Panc1 (cell line): Measurements from ENCODE around the gene MAK. TPM values are rescaled to one million over a fixed set of nuclear protein-coding genes. Genes with fewer than 3 reads are reported as not detected.

ENCODE experiments used
- ATAC-seq: fragments of 200-7000 bp; cut with Tn5 transposase; 2 replicates; pipeline ENCODE4 v1.9.1; 2020; ENCODE audit warnings: mild to moderate bottlenecking, moderate library complexity
- BruUV-seq: library from RNA; stranded (reverse); fragments of 400-500 nt; replicated peaks from 2 replicates; lab custom pipeline; 2021; lab: Mats Ljungman, UMichigan
- CTCF ChIA-PET: fragments of 300-600 bp; sonication (Branson Sonifier 250); formaldehyde crosslinking; loops from one replicate; lab custom pipeline; 2022; ENCODE audit warnings: antibody characterized with exemption; lab: Charles Lee
- POLR2A ChIA-PET: fragments of 300-600 bp; sonication (Branson Sonifier 250); formaldehyde crosslinking; loops from one replicate; lab custom pipeline; 2022; ENCODE audit warnings: antibody characterized with exemption; lab: Charles Lee
- DNase-seq: peaks from one replicate; pipeline ENCODE4 v3.0.0-alpha.2; 2010; ENCODE audit warnings: low read depth, low spot score
- H3K27ac ChIP-seq: 2 replicates; pipeline ENCODE4 v1.5.1; 2011; ENCODE audit warnings: mild to moderate bottlenecking, low read length, inconsistent platforms
- H3K27me3 ChIP-seq: fragments of 200-500 bp; sonication (Bioruptor generic); 2 replicates; pipeline ENCODE4 v1.6.0; 2014; ENCODE audit warnings: low read length, inconsistent platforms; ENCODE audit not compliant: control insufficient read depth, insufficient read depth
- H3K36me3 ChIP-seq: fragments of 200-500 bp; sonication (Bioruptor generic); 2 replicates; pipeline ENCODE4 v1.5.1; 2014; ENCODE audit warnings: inconsistent platforms, mild to moderate bottlenecking, low read length, moderate library complexity; ENCODE audit not compliant: control insufficient read depth, insufficient read depth
- H3K4me1 ChIP-seq: 2 replicates; pipeline ENCODE4 v1.5.1; 2011; ENCODE audit warnings: inconsistent platforms, mild to moderate bottlenecking, low read length, moderate library complexity; ENCODE audit not compliant: control insufficient read depth, insufficient read depth
- H3K4me3 ChIP-seq, 2 experiments: 2 replicates each; pipeline ENCODE4 v1.5.1; 2011 to 2012; ENCODE audit warnings: low read depth in 2 of 2, low read length in 2 of 2, mild to moderate bottlenecking in 2 of 2, inconsistent platforms in 1 of 2, moderate library complexity in 1 of 2
- H3K9me3 ChIP-seq: fragments of 200-500 bp; sonication (Bioruptor generic); 2 replicates; pipeline ENCODE4 v1.5.1; 2014; ENCODE audit warnings: low read depth, mild to moderate bottlenecking, inconsistent platforms, low read length, moderate library complexity; ENCODE audit not compliant: control insufficient read depth, insufficient read depth
- CTCF ChIP-seq: fragments of 450-650 bp; IDR thresholded peaks from 2 replicates; pipeline ENCODE4 v1.5.1; 2017; ENCODE audit warnings: mild to moderate bottlenecking
- POLR2AphosphoS5 ChIP-seq: IDR thresholded peaks from 2 replicates; pipeline ENCODE4 v1.6.1; 2012; ENCODE audit warnings: mild to moderate bottlenecking, low read depth, low read length, moderate library complexity
- SIN3A ChIP-seq: IDR thresholded peaks from 2 replicates; pipeline ENCODE4 v1.6.1; 2012; ENCODE audit warnings: low read depth, mild to moderate bottlenecking, low read length, moderate library complexity, borderline replicate concordance; ENCODE audit not compliant: insufficient read depth
- TCF7L2 ChIP-seq: IDR thresholded peaks from 2 replicates; pipeline ENCODE4 v1.6.1; 2011; ENCODE audit warnings: mild to moderate bottlenecking, low read depth, low read length, inconsistent platforms
- in situ Hi-C: cut with HindIII; loops from 2 replicates; pipeline ENCODE4 v1.10.0; 2016; ENCODE audit warnings: low sequenced_read_pairs, low pct_unique_long_range_greater_than_20kb
- intact Hi-C: fragments of 100-400 bp; cut with micrococcal nuclease; formaldehyde crosslinking; loops from one replicate; pipeline ENCODE4 v1.10.0; 2022; ENCODE audit not compliant: unreplicated experiment
- total RNA-seq: library from RNA; stranded (reverse); gene quantifications from one replicate; pipeline ENCODE4 v1.2.1, GENCODE V29; 2021; ENCODE audit not compliant: unreplicated experiment
- TF ChIP-seq, protein P1 (sequence below), 2 experiments: IDR thresholded peaks; 2 replicates each; pipeline ENCODE4 v1.6.1; 2011 to 2012; ENCODE audit warnings: low read depth in 2 of 2, control low read depth in 1 of 2, low read length in 1 of 2, mild to moderate bottlenecking in 1 of 2, moderate library complexity in 1 of 2; ENCODE audit not compliant: insufficient read depth in 1 of 2

Gene MAK
- total RNA-seq, 1 experiment from 2014 or later: 0.21 TPM

GRCh38 chr6:10809098-10809497, 29.2 kb downstream of the MAK start:
- no peak for DNase-seq
- Histone ChIP-seq H3K27ac (no peak overlapping the region), H3K4me1 (no peaks in the 10 kb centered on the region), H3K9me3 (no peaks in the 10 kb centered on the region), H3K36me3 (no peaks in the 10 kb centered on the region), H3K27me3 (no peaks in the 10 kb centered on the region), H3K4me3 (no peak overlapping the region)
- in situ Hi-C loops: no loop called here
- no TSS peak for BruUV-seq
- no peak for ATAC-seq
- ChIA-PET POLR2A (no interaction called here), CTCF (no interaction called here)
- intact Hi-C loops: loop anchor here (10.0 kb wide), 1 partner anchor 284 kb away; the partner anchor contains the start of gene GCNT2
- TF ChIP-seq, protein P1, sequence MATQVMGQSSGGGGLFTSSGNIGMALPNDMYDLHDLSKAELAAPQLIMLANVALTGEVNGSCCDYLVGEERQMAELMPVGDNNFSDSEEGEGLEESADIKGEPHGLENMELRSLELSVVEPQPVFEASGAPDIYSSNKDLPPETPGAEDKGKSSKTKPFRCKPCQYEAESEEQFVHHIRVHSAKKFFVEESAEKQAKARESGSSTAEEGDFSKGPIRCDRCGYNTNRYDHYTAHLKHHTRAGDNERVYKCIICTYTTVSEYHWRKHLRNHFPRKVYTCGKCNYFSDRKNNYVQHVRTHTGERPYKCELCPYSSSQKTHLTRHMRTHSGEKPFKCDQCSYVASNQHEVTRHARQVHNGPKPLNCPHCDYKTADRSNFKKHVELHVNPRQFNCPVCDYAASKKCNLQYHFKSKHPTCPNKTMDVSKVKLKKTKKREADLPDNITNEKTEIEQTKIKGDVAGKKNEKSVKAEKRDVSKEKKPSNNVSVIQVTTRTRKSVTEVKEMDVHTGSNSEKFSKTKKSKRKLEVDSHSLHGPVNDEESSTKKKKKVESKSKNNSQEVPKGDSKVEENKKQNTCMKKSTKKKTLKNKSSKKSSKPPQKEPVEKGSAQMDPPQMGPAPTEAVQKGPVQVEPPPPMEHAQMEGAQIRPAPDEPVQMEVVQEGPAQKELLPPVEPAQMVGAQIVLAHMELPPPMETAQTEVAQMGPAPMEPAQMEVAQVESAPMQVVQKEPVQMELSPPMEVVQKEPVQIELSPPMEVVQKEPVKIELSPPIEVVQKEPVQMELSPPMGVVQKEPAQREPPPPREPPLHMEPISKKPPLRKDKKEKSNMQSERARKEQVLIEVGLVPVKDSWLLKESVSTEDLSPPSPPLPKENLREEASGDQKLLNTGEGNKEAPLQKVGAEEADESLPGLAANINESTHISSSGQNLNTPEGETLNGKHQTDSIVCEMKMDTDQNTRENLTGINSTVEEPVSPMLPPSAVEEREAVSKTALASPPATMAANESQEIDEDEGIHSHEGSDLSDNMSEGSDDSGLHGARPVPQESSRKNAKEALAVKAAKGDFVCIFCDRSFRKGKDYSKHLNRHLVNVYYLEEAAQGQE (IDR thresholded peaks at IDR 0.05; ENCODE audit: insufficient read depth in 1 of 2, low read depth in 2 of 2, low read length in 1 of 2): no peak
- TF ChIP-seq CTCF (no peak), SIN3A (no peak), POLR2AphosphoS5 (no peak), TCF7L2 (no peak)

- ChIA-PET POLR2A (no interaction called here), CTCF (interaction anchor here (1.1 kb wide), 1 partner anchor 262 kb away, joined by 5 read pairs; no protein-coding TSS in a partner anchor)
- BruUV-seq: no TSS peak
- Histone ChIP-seq H3K27ac (no peak overlapping the region), H3K27me3 (no peaks in the 10 kb centered on the region), H3K4me3 (no peak overlapping the region), H3K36me3 (no peaks in the 10 kb centered on the region), H3K9me3 (no peaks in the 10 kb centered on the region), H3K4me1 (no peaks in the 10 kb centered on the region)
- TF ChIP-seq TCF7L2: no peak
- TF ChIP-seq POLR2AphosphoS5: no peak
- TF ChIP-seq, protein P1 (IDR thresholded peaks at IDR 0.05; ENCODE audit: insufficient read depth in 1 of 2, low read depth in 2 of 2, low read length in 1 of 2): no peak
- TF ChIP-seq SIN3A: no peak
- TF ChIP-seq CTCF: no peak
- in situ Hi-C loops (no loop called here), intact Hi-C loops (loop anchor here (10.0 kb wide), 1 partner anchor 284 kb away; the partner anchor contains the start of gene GCNT2)
- ATAC-seq: no peak
- no peak for DNase-seq
Measured at GRCh38 chr6:10808376-10808775, 30.0 kb downstream of the MAK start.
